ENCODE data around the gene CERS6. TPM values are rescaled to one million over a fixed set of nuclear protein-coding genes. Genes with fewer than 3 reads are reported as not detected.

Gene CERS6
- total and polyA plus RNA-seq, 2 donors from 2014 or later: 9.4 to 18.8 TPM

GRCh38 chr2:168594778-168595177 is 138.7 kb downstream of the CERS6 start:
- Histone ChIP-seq H3K27me3 (ENCODE audit: control insufficient read depth, insufficient read depth, low read length) (no peaks in the 10 kb centered on the region), H3K4me1 (ENCODE audit: control insufficient read depth in 2 of 3, insufficient read depth in 2 of 3, low read depth in 1 of 3, low read length in 3 of 3) (no peaks in the 10 kb centered on the region), H3K4me3 (ENCODE audit: low read length in 3 of 3) (no peak overlapping the region), H3K9ac (ENCODE audit: low read length in 3 of 3) (no peak overlapping the region), H3K9me3 (ENCODE audit: control insufficient read depth in 2 of 3, insufficient read depth in 1 of 3, low read length in 3 of 3) (no peaks in the 10 kb centered on the region), H3K27ac (ENCODE audit: low read depth in 2 of 2, low read length in 2 of 2) (no peak overlapping the region), H3K36me3 (ENCODE audit: control insufficient read depth in 2 of 3, insufficient read depth in 3 of 3, low read length in 3 of 3) (no peaks in the 10 kb centered on the region)
- DNase-seq (no peak), FAIRE-seq (no peak)
- no peak for TF ChIP-seq CTCF (IDR thresholded peaks at IDR 0.05; ENCODE audit: borderline replicate concordance, extremely low read depth, insufficient read depth)
- intact Hi-C loops (cut with DNase I): no loop called here

- H3K4me1 ChIP-seq (ENCODE audit: control insufficient read depth in 2 of 3, insufficient read depth in 2 of 3, low read depth in 1 of 3, low read length in 3 of 3): no peaks in the 10 kb centered on the region
- DNase-seq: no peak
- no peak overlapping the region for H3K4me3 ChIP-seq (ENCODE audit: low read length in 3 of 3)
- H3K9me3 ChIP-seq (ENCODE audit: control insufficient read depth in 2 of 3, insufficient read depth in 1 of 3, low read length in 3 of 3): no peaks in the 10 kb centered on the region
- H3K9ac ChIP-seq (ENCODE audit: low read length in 3 of 3): no peak overlapping the region
- H3K27me3 ChIP-seq (ENCODE audit: control insufficient read depth, insufficient read depth, low read length): no peaks in the 10 kb centered on the region
- no peaks in the 10 kb centered on the region for H3K36me3 ChIP-seq (ENCODE audit: control insufficient read depth in 2 of 3, insufficient read depth in 3 of 3, low read length in 3 of 3)
- no peak overlapping the region for H3K27ac ChIP-seq (ENCODE audit: low read depth in 2 of 2, low read length in 2 of 2)
- intact Hi-C loops (cut with DNase I): no loop called here
- no peak for FAIRE-seq
- no peak for TF ChIP-seq CTCF (IDR thresholded peaks at IDR 0.05; ENCODE audit: borderline replicate concordance, extremely low read depth, insufficient read depth)
These were observed 141.0 kb downstream of the CERS6 start for GRCh38 chr2:168596881-168597655.

- intact Hi-C loops (cut with DNase I): no loop called here
- H3K27me3 ChIP-seq (ENCODE audit: control insufficient read depth, insufficient read depth, low read length): no peaks in the 10 kb centered on the region
- no peaks in the 10 kb centered on the region for H3K4me1 ChIP-seq (ENCODE audit: control insufficient read depth in 2 of 3, insufficient read depth in 2 of 3, low read depth in 1 of 3, low read length in 3 of 3)
- FAIRE-seq (no peak), DNase-seq (no peak)
- TF ChIP-seq CTCF (IDR thresholded peaks at IDR 0.05; ENCODE audit: borderline replicate concordance, extremely low read depth, insufficient read depth): no peak
- H3K27ac ChIP-seq (ENCODE audit: low read depth in 2 of 2, low read length in 2 of 2): no peak overlapping the region
- H3K9me3 ChIP-seq (ENCODE audit: control insufficient read depth in 2 of 3, insufficient read depth in 1 of 3, low read length in 3 of 3): no peaks in the 10 kb centered on the region
- H3K36me3 ChIP-seq (ENCODE audit: control insufficient read depth in 2 of 3, insufficient read depth in 3 of 3, low read length in 3 of 3): no peaks in the 10 kb centered on the region
- no peak overlapping the region for H3K9ac ChIP-seq (ENCODE audit: low read length in 3 of 3)
- no peak overlapping the region for H3K4me3 ChIP-seq (ENCODE audit: low read length in 3 of 3)
These were observed 143.7 kb downstream of the CERS6 start for GRCh38 chr2:168599738-168600137.

Measured in kidney (tissue), 14 donors.